Liver (tissue), 3 donors: ENCODE data around the gene NKD1.

Source experiments
- CTCF ChIP-seq: fragments of 150-350 bp; IDR thresholded peaks from 2 replicates; pipeline ENCODE4 v1.5.1; 2017; ENCODE audit warnings: improper control_type of control experiment, low read depth, low read length; ENCODE audit not compliant: missing input control
- GABPA ChIP-seq, 2 donors: IDR thresholded peaks in 1 of 2; conservative IDR thresholded peaks in 1 of 2; 2 replicates each; pipeline ENCODE4 v1.6.1; 2016; ENCODE audit warnings: antibody characterized with exemption in 2 of 2, mild to moderate bottlenecking in 1 of 2, moderate library complexity in 1 of 2
- JUND ChIP-seq, 2 donors: IDR thresholded peaks; 2 replicates each; pipeline ENCODE4 v1.6.1; 2016; ENCODE audit warnings: antibody characterized with exemption in 2 of 2
- RAD21 ChIP-seq, 2 donors: IDR thresholded peaks; 2 replicates each; pipeline ENCODE4 v1.6.1; 2016; ENCODE audit warnings: antibody characterized with exemption in 2 of 2, mild to moderate bottlenecking in 2 of 2
- YY1 ChIP-seq: IDR thresholded peaks from 2 replicates; pipeline ENCODE4 v1.6.1; 2016; ENCODE audit warnings: antibody characterized with exemption, mild to moderate bottlenecking
- donor health status: healthy.
- donor health status: healthy.

GRCh38 chr16:50692644-50692998 is 144.4 kb downstream of the NKD1 start:
- TF ChIP-seq RAD21 (IDR thresholded peaks at IDR 0.05) (no peak), YY1 (no peak), GABPA (IDR thresholded peaks at IDR 0.05 in 1 of 2, conservative IDR thresholded peaks at IDR 0.05 in 1 of 2) (no peak), CTCF (no peak), JUND (IDR thresholded peaks at IDR 0.05) (no peak)
